Measurements from ENCODE around the gene TENM3.
"Not testable (repeated sequence)": the region's sequence is repeated elsewhere in the genome, so short reads cannot be mapped to it uniquely, and the experiment has no call there.

The TENM3 gene

GRCh38 chr4:182385897-182386296 lies 142.7 kb downstream of the TENM3 start:
- in situ Hi-C loops (cut with MboI; ENCODE audit: low sequenced_read_pairs): no loop called here

GRCh38 chr4:182386576-182386975 lies 143.4 kb downstream of the TENM3 start:
- in situ Hi-C loops (cut with MboI; ENCODE audit: low sequenced_read_pairs): not testable (repeated sequence)

GRCh38 chr4:182391111-182391684 lies 148.0 kb downstream of the TENM3 start:
- in situ Hi-C loops (cut with MboI; ENCODE audit: low sequenced_read_pairs): no loop called here

GRCh38 chr4:182394181-182394580 lies 151.0 kb downstream of the TENM3 start:
- in situ Hi-C loops (cut with MboI; ENCODE audit: low sequenced_read_pairs): no loop called here

GRCh38 chr4:182400081-182400480 lies 156.9 kb downstream of the TENM3 start:
- in situ Hi-C loops (cut with MboI; ENCODE audit: low sequenced_read_pairs): no loop called here

- in situ Hi-C loops (cut with MboI; ENCODE audit: low sequenced_read_pairs): no loop called here
These were observed 157.6 kb downstream of the TENM3 start for GRCh38 chr4:182400790-182401189.

GRCh38 chr4:182404376-182404775 lies 161.2 kb downstream of the TENM3 start:
- in situ Hi-C loops (cut with MboI; ENCODE audit: low sequenced_read_pairs): no loop called here

GRCh38 chr4:182405087-182405486 lies 161.9 kb downstream of the TENM3 start:
- in situ Hi-C loops (cut with MboI; ENCODE audit: low sequenced_read_pairs): no loop called here

GRCh38 chr4:182409271-182409670 lies 166.1 kb downstream of the TENM3 start:
- in situ Hi-C loops (cut with MboI; ENCODE audit: low sequenced_read_pairs): no loop called here

- in situ Hi-C loops (cut with MboI; ENCODE audit: low sequenced_read_pairs): no loop called here
These were observed 168.2 kb downstream of the TENM3 start for GRCh38 chr4:182411391-182411790.

GRCh38 chr4:182413550-182413949 lies 170.3 kb downstream of the TENM3 start:
- in situ Hi-C loops (cut with MboI; ENCODE audit: low sequenced_read_pairs): no loop called here

- in situ Hi-C loops (cut with MboI; ENCODE audit: low sequenced_read_pairs): no loop called here
These were observed 171.9 kb downstream of the TENM3 start for GRCh38 chr4:182415116-182415515.

GRCh38 chr4:182416067-182416466 lies 172.9 kb downstream of the TENM3 start:
- in situ Hi-C loops (cut with MboI; ENCODE audit: low sequenced_read_pairs): no loop called here

- in situ Hi-C loops (cut with MboI; ENCODE audit: low sequenced_read_pairs): no loop called here
These were observed 175.0 kb downstream of the TENM3 start for GRCh38 chr4:182418054-182418734.

- in situ Hi-C loops (cut with MboI; ENCODE audit: low sequenced_read_pairs): no loop called here
These were observed 177.0 kb downstream of the TENM3 start for GRCh38 chr4:182420189-182420588.

- in situ Hi-C loops (cut with MboI; ENCODE audit: low sequenced_read_pairs): no loop called here
These were observed 178.6 kb downstream of the TENM3 start for GRCh38 chr4:182421753-182422152.

- in situ Hi-C loops (cut with MboI; ENCODE audit: low sequenced_read_pairs): no loop called here
These were observed 182.1 kb downstream of the TENM3 start for GRCh38 chr4:182425302-182425701.

GRCh38 chr4:182426901-182427300 lies 183.7 kb downstream of the TENM3 start:
- in situ Hi-C loops (cut with MboI; ENCODE audit: low sequenced_read_pairs): no loop called here

- in situ Hi-C loops (cut with MboI; ENCODE audit: low sequenced_read_pairs): no loop called here
These were observed 184.4 kb downstream of the TENM3 start for GRCh38 chr4:182427554-182427953.

GRCh38 chr4:182429896-182430295 lies 186.7 kb downstream of the TENM3 start:
- in situ Hi-C loops (cut with MboI; ENCODE audit: low sequenced_read_pairs): no loop called here

- in situ Hi-C loops (cut with MboI; ENCODE audit: low sequenced_read_pairs): no loop called here
These were observed 189.6 kb downstream of the TENM3 start for GRCh38 chr4:182432819-182433218.

- in situ Hi-C loops (cut with MboI; ENCODE audit: low sequenced_read_pairs): no loop called here
These were observed 191.5 kb downstream of the TENM3 start for GRCh38 chr4:182434720-182435119.

- in situ Hi-C loops (cut with MboI; ENCODE audit: low sequenced_read_pairs): no loop called here
These were observed 192.2 kb downstream of the TENM3 start for GRCh38 chr4:182435401-182435800.
